ENCODE data around the gene PTPRN2. TPM values are rescaled to one million over a fixed set of nuclear protein-coding genes. Genes with fewer than 3 reads are reported as not detected.
A peak's percentile ranks its signal among the peaks of the same experiment; 100 is the strongest.
"Not testable (repeated sequence)": the region's sequence is repeated elsewhere in the genome, so short reads cannot be mapped to it uniquely, and the experiment has no call there.

Gene PTPRN2
- total and polyA plus RNA-seq, 4 donors, result 18.1 to 69.9 (median 50.4) TPM

GRCh38 chr7:158311791-158312190 is 275.8 kb downstream of the PTPRN2 start:
- 84% methylated on average over 11 of the region's 11 CpGs for WGBS (ENCODE audit: insufficient coverage)
- Histone ChIP-seq H3K4me1 (ENCODE audit: control insufficient read depth, insufficient read depth, low read length) (peaks cover 9% of the 10 kb centered on the region), H3K9me3 (ENCODE audit: control insufficient read depth, insufficient read depth, low read length) (peaks cover 4% of the 10 kb centered on the region), H3K27me3 (ENCODE audit: control insufficient read depth, insufficient read depth, low read length) (no peaks in the 10 kb centered on the region), H3K36me3 (ENCODE audit: control insufficient read depth, insufficient read depth, low read length) (peaks cover 24% of the 10 kb centered on the region), H3K27ac (ENCODE audit: low read depth, low read length) (no peak overlapping the region), H3K4me3 (ENCODE audit: low read depth, low read length) (no peak overlapping the region)
- no peak for DNase-seq (ENCODE audit: low read depth in 4 of 6, low spot score in 6 of 6)

- DNase-seq (ENCODE audit: low read depth in 4 of 6, low spot score in 6 of 6), result no peak
- Histone ChIP-seq H3K4me1 (ENCODE audit: control insufficient read depth, insufficient read depth, low read length) (peaks cover 2% of the 10 kb centered on the region), H3K9me3 (ENCODE audit: control insufficient read depth, insufficient read depth, low read length) (peaks cover 4% of the 10 kb centered on the region), H3K27ac (ENCODE audit: low read depth, low read length) (no peak overlapping the region), H3K27me3 (ENCODE audit: control insufficient read depth, insufficient read depth, low read length) (no peaks in the 10 kb centered on the region), H3K36me3 (ENCODE audit: control insufficient read depth, insufficient read depth, low read length) (peaks cover 21% of the 10 kb centered on the region), H3K4me3 (ENCODE audit: low read depth, low read length) (no peak overlapping the region)
- 88% methylated on average over 11 of the region's 17 CpGs for WGBS (ENCODE audit: insufficient coverage)
These were observed 276.5 kb downstream of the PTPRN2 start for GRCh38 chr7:158310924-158311666.

GRCh38 chr7:158309868-158310763 is 277.5 kb downstream of the PTPRN2 start:
- 88% methylated on average over 17 of the region's 33 CpGs for WGBS (ENCODE audit: insufficient coverage)
- Histone ChIP-seq H3K36me3 (ENCODE audit: control insufficient read depth, insufficient read depth, low read length) (peaks cover 18% of the 10 kb centered on the region), H3K27me3 (ENCODE audit: control insufficient read depth, insufficient read depth, low read length) (no peaks in the 10 kb centered on the region), H3K27ac (ENCODE audit: low read depth, low read length) (no peak overlapping the region), H3K4me1 (ENCODE audit: control insufficient read depth, insufficient read depth, low read length) (no peaks in the 10 kb centered on the region), H3K4me3 (ENCODE audit: low read depth, low read length) (no peak overlapping the region), H3K9me3 (ENCODE audit: control insufficient read depth, insufficient read depth, low read length) (peaks cover 3% of the 10 kb centered on the region)
- no peak for DNase-seq (ENCODE audit: low read depth in 4 of 6, low spot score in 6 of 6)

GRCh38 chr7:158308001-158308400 is 279.6 kb downstream of the PTPRN2 start:
- H3K36me3 ChIP-seq (ENCODE audit: control insufficient read depth, insufficient read depth, low read length), result peaks cover 11% of the 10 kb centered on the region

GRCh38 chr7:158304072-158304471 is 283.6 kb downstream of the PTPRN2 start:
- H3K36me3 ChIP-seq (ENCODE audit: control insufficient read depth, insufficient read depth, low read length); H3K4me3 ChIP-seq (ENCODE audit: low read depth, low read length); H3K27ac ChIP-seq (ENCODE audit: low read depth, low read length); DNase-seq (ENCODE audit: low read depth in 4 of 6, low spot score in 6 of 6); H3K9me3 ChIP-seq (ENCODE audit: control insufficient read depth, insufficient read depth, low read length); H3K4me1 ChIP-seq (ENCODE audit: control insufficient read depth, insufficient read depth, low read length); H3K27me3 ChIP-seq (ENCODE audit: control insufficient read depth, insufficient read depth, low read length): not testable (repeated sequence)
- WGBS (ENCODE audit: insufficient coverage), result 95% methylated on average over 4 of the region's 6 CpGs

More at GRCh38 chr7:158308001-158308400, 279.6 kb downstream of the PTPRN2 start:
- Histone ChIP-seq H3K4me3 (ENCODE audit: low read depth, low read length) (no peak overlapping the region), H3K9me3 (ENCODE audit: control insufficient read depth, insufficient read depth, low read length) (peaks cover 3% of the 10 kb centered on the region), H3K27ac (ENCODE audit: low read depth, low read length) (no peak overlapping the region), H3K27me3 (ENCODE audit: control insufficient read depth, insufficient read depth, low read length) (no peaks in the 10 kb centered on the region), H3K4me1 (ENCODE audit: control insufficient read depth, insufficient read depth, low read length) (no peaks in the 10 kb centered on the region)
- WGBS (ENCODE audit: insufficient coverage), result no CpG with 5 or more reads among the region's 1 CpG
- DNase-seq (ENCODE audit: low read depth in 4 of 6, low spot score in 6 of 6), result no peak

GRCh38 chr7:158303121-158303520 is 284.5 kb downstream of the PTPRN2 start:
- H3K36me3 ChIP-seq (ENCODE audit: control insufficient read depth, insufficient read depth, low read length), result no peaks in the 10 kb centered on the region
- no peak for DNase-seq (ENCODE audit: low read depth in 4 of 6, low spot score in 6 of 6)
- H3K4me1 ChIP-seq (ENCODE audit: control insufficient read depth, insufficient read depth, low read length), result no peaks in the 10 kb centered on the region
- H3K9me3 ChIP-seq (ENCODE audit: control insufficient read depth, insufficient read depth, low read length), result peaks cover 3% of the 10 kb centered on the region
- H3K27me3 ChIP-seq (ENCODE audit: control insufficient read depth, insufficient read depth, low read length), result no peaks in the 10 kb centered on the region
- H3K27ac ChIP-seq (ENCODE audit: low read depth, low read length), result no peak overlapping the region
- WGBS (ENCODE audit: insufficient coverage), result 100% methylated on average over 2 of the region's 4 CpGs
- H3K4me3 ChIP-seq (ENCODE audit: low read depth, low read length), result no peak overlapping the region

- 91% methylated on average over 13 of the region's 14 CpGs for WGBS (ENCODE audit: insufficient coverage)
- Histone ChIP-seq H3K4me1 (ENCODE audit: control insufficient read depth, insufficient read depth, low read length) (no peaks in the 10 kb centered on the region), H3K36me3 (ENCODE audit: control insufficient read depth, insufficient read depth, low read length) (no peaks in the 10 kb centered on the region), H3K27me3 (ENCODE audit: control insufficient read depth, insufficient read depth, low read length) (no peaks in the 10 kb centered on the region), H3K27ac (ENCODE audit: low read depth, low read length) (no peak overlapping the region), H3K9me3 (ENCODE audit: control insufficient read depth, insufficient read depth, low read length) (no peaks in the 10 kb centered on the region), H3K4me3 (ENCODE audit: low read depth, low read length) (no peak overlapping the region)
- DNase-seq (ENCODE audit: low read depth in 4 of 6, low spot score in 6 of 6), result no peak
These were observed 285.2 kb downstream of the PTPRN2 start for GRCh38 chr7:158302274-158303070.

GRCh38 chr7:158301207-158301606 is 286.4 kb downstream of the PTPRN2 start:
- no peaks in the 10 kb centered on the region for H3K27me3 ChIP-seq (ENCODE audit: control insufficient read depth, insufficient read depth, low read length)
- no peaks in the 10 kb centered on the region for H3K9me3 ChIP-seq (ENCODE audit: control insufficient read depth, insufficient read depth, low read length)
- no peak overlapping the region for H3K4me3 ChIP-seq (ENCODE audit: low read depth, low read length)
- no peak overlapping the region for H3K27ac ChIP-seq (ENCODE audit: low read depth, low read length)
- DNase-seq (ENCODE audit: low read depth in 4 of 6, low spot score in 6 of 6), result peak in 1 of 6 donors; percentile 32
- no peaks in the 10 kb centered on the region for H3K36me3 ChIP-seq (ENCODE audit: control insufficient read depth, insufficient read depth, low read length)
- 48% methylated on average over 8 of the region's 10 CpGs for WGBS (ENCODE audit: insufficient coverage)
- H3K4me1 ChIP-seq (ENCODE audit: control insufficient read depth, insufficient read depth, low read length), result no peaks in the 10 kb centered on the region

GRCh38 chr7:158300427-158300826 is 287.2 kb downstream of the PTPRN2 start:
- DNase-seq (ENCODE audit: low read depth in 4 of 6, low spot score in 6 of 6), result no peak
- H3K4me1 ChIP-seq (ENCODE audit: control insufficient read depth, insufficient read depth, low read length), result no peaks in the 10 kb centered on the region
- WGBS (ENCODE audit: insufficient coverage), result 91% methylated on average over 13 of the region's 16 CpGs
- no peaks in the 10 kb centered on the region for H3K9me3 ChIP-seq (ENCODE audit: control insufficient read depth, insufficient read depth, low read length)
- no peak overlapping the region for H3K4me3 ChIP-seq (ENCODE audit: low read depth, low read length)
- no peaks in the 10 kb centered on the region for H3K27me3 ChIP-seq (ENCODE audit: control insufficient read depth, insufficient read depth, low read length)
- no peaks in the 10 kb centered on the region for H3K36me3 ChIP-seq (ENCODE audit: control insufficient read depth, insufficient read depth, low read length)
- no peak overlapping the region for H3K27ac ChIP-seq (ENCODE audit: low read depth, low read length)
